ENCODE data around the gene DNAJB6.

Gene DNAJB6

DNA sequence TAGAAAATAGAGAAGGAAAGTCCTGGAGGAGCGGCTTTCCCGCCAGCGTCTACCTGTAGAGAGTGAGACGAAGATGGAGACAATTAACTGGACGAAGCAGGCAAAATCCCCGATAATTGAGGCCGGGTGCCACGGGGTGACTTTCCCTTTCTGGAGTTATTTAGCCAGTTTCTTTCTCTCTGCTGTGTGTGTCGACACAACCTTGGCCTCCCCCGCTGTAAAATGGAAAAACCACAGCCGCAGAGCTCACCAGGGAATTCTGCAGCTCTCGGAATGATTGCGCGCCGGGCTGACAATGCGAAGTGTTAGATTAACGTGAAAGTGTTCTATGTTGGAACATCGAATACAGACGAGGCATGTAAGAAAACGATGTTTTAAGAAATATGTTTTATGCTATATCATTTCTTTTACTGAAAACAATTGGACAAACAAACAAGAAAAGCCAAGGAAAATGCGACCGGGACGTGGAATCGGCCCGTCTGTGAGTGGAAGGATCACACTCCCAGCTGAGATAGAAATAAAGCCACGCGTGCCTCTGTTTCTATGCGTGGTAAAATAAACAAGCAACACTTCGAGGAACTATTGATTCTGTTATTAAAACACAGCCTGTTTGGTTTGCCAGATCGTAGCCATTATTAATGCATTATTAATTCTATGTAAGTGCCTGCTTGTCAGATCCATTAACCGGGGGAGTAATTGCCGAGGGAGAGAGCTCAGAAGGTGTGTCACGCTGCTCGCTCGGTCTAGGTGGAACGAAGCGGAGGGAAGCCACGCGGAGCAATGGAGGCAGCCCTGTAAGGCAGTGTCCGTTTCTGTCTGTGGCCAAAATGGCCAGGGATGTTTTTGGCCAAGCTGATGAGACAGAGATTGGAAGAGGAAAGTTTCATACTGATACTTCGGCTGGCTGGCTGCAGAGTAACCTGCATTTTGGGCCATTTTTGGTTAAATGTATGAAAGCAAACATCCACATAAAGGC lies 129.4 kb downstream of the DNAJB6 start:
- H2AFZ ChIP-seq (ENCODE audit: low read depth, low read length), result no peak overlapping the region
- peak overlapping the region; percentile 34 for H3K4me3 ChIP-seq (ENCODE audit: low read length)
- no peaks in the 10 kb centered on the region for H3K27me3 ChIP-seq (ENCODE audit: insufficient read depth, low read length)
- H3K4me1 ChIP-seq (ENCODE audit: insufficient read depth, low read length), result peaks cover 42% of the 10 kb centered on the region
- no peaks in the 10 kb centered on the region for H3K36me3 ChIP-seq (ENCODE audit: insufficient read depth, low read length)
- peaks cover 2% of the 10 kb centered on the region for H3K9me3 ChIP-seq (ENCODE audit: low read length)

DNA sequence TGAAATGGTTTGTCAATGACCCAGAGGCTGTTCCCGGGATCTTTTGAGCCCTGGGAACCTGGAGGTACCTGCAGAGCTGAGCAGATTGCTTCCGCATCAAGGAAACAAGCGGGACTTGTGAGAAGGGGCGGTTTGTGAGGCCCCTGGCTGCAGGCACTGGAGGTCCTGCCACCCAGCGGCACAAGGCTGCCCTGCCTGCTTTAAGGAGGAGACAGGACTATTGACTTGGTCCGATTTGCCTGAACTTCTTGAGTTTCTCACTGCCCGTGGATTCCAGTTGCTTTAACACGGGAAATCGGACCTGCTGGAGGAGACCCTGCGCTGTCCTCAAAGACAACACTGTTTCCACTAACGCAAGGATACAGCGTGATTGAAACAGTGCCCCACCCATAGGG lies 130.1 kb downstream of the DNAJB6 start:
- H3K4me3 ChIP-seq (ENCODE audit: low read length), result no peak overlapping the region
- no peaks in the 10 kb centered on the region for H3K27me3 ChIP-seq (ENCODE audit: insufficient read depth, low read length)
- no peaks in the 10 kb centered on the region for H3K36me3 ChIP-seq (ENCODE audit: insufficient read depth, low read length)
- peaks cover 2% of the 10 kb centered on the region for H3K9me3 ChIP-seq (ENCODE audit: low read length)
- H2AFZ ChIP-seq (ENCODE audit: low read depth, low read length), result no peak overlapping the region
- peaks cover 42% of the 10 kb centered on the region for H3K4me1 ChIP-seq (ENCODE audit: insufficient read depth, low read length)

Data from neuron (in vitro differentiated cells).